Measurements from ENCODE around the gene TMEM131L. TPM values are rescaled to one million over a fixed set of nuclear protein-coding genes. Genes with fewer than 3 reads are reported as not detected.

TMEM131L gene
- total RNA-seq, 1 donor from 2014 or later, result 18.6 TPM

- Histone ChIP-seq H4K20me1 (ENCODE audit: insufficient read depth, low read length) (no peaks in the 10 kb centered on the region), H3K27me3 (ENCODE audit: insufficient read depth, low read length) (no peaks in the 10 kb centered on the region), H3K36me3 (ENCODE audit: insufficient read depth, low read length) (no peaks in the 10 kb centered on the region), H3K4me3 (ENCODE audit: insufficient read depth, low read depth, low read length) (no peak overlapping the region), H3K9me3 (ENCODE audit: insufficient read depth, low read depth, low read length) (no peaks in the 10 kb centered on the region), H3K27ac (ENCODE audit: low read depth, low read length) (no peak overlapping the region), H3K79me2 (ENCODE audit: insufficient read depth, low read length) (no peaks in the 10 kb centered on the region), H3K4me1 (ENCODE audit: insufficient read depth, low read length) (no peaks in the 10 kb centered on the region), H3K4me2 (ENCODE audit: low read length) (no peak overlapping the region), H2AFZ (ENCODE audit: low read depth, low read length) (no peak overlapping the region), H3K9ac (ENCODE audit: low read length) (no peak overlapping the region)
- H3K27ac Mint-ChIP-seq (ENCODE audit: unreplicated experiment), result no peak overlapping the region
- FAIRE-seq (no peak), DNase-seq (ENCODE audit: low read depth) (no peak)
- H3K4me1 Mint-ChIP-seq (ENCODE audit: low read depth, unreplicated experiment), result peaks cover 8% of the 10 kb centered on the region
- TF ChIP-seq EZH2 (IDR thresholded peaks at IDR 0.05; ENCODE audit: insufficient read depth, low read length), result no peak
- TF ChIP-seq, protein P1, sequence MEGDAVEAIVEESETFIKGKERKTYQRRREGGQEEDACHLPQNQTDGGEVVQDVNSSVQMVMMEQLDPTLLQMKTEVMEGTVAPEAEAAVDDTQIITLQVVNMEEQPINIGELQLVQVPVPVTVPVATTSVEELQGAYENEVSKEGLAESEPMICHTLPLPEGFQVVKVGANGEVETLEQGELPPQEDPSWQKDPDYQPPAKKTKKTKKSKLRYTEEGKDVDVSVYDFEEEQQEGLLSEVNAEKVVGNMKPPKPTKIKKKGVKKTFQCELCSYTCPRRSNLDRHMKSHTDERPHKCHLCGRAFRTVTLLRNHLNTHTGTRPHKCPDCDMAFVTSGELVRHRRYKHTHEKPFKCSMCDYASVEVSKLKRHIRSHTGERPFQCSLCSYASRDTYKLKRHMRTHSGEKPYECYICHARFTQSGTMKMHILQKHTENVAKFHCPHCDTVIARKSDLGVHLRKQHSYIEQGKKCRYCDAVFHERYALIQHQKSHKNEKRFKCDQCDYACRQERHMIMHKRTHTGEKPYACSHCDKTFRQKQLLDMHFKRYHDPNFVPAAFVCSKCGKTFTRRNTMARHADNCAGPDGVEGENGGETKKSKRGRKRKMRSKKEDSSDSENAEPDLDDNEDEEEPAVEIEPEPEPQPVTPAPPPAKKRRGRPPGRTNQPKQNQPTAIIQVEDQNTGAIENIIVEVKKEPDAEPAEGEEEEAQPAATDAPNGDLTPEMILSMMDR (IDR thresholded peaks at IDR 0.05; ENCODE audit: insufficient read depth, low read depth, low read length), result no peak
- no peaks in the 10 kb centered on the region for H3K9me3 Mint-ChIP-seq (ENCODE audit: unreplicated experiment)
- H3K4me3 Mint-ChIP-seq (ENCODE audit: unreplicated experiment), result no peak overlapping the region
- no peaks in the 10 kb centered on the region for H3K36me3 Mint-ChIP-seq (ENCODE audit: low read depth, unreplicated experiment)
- H3K27me3 Mint-ChIP-seq (ENCODE audit: low read depth, unreplicated experiment), result no peaks in the 10 kb centered on the region
Observed at GRCh38 chr4:153418558-153418957, 47.6 kb upstream of the TMEM131L start.

DNA sequence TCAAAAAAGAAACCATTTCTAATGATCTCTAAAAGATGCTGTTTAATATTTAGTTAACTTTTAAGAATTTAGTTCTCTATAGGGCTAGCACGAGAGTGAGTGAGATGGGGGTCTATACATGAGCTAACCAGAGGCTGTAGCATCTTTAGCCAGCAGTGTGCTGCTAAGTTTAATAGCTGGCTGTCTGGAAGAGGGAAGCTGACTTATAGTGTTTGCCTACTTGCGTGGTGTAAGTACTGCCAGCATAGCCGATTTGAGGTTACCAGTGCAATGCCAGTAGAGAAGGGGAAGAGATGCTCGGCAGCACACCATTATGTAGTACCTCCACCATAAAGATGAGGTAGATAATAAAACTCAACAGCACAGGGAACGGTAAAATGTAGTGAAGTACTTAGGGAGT, 47.1 kb upstream of the TMEM131L start:
- DNase-seq (ENCODE audit: low read depth) (no peak), FAIRE-seq (no peak)
- no peaks in the 10 kb centered on the region for H3K4me1 ChIP-seq (ENCODE audit: insufficient read depth, low read length)
- no peak overlapping the region for H2AFZ ChIP-seq (ENCODE audit: low read depth, low read length)
- TF ChIP-seq EZH2 (IDR thresholded peaks at IDR 0.05; ENCODE audit: insufficient read depth, low read length), result no peak
- TF ChIP-seq, protein P1 (IDR thresholded peaks at IDR 0.05; ENCODE audit: insufficient read depth, low read depth, low read length), result no peak
- H3K9ac ChIP-seq (ENCODE audit: low read length), result no peak overlapping the region
- no peaks in the 10 kb centered on the region for H3K27me3 ChIP-seq (ENCODE audit: insufficient read depth, low read length)
- H3K36me3 ChIP-seq (ENCODE audit: insufficient read depth, low read length), result no peaks in the 10 kb centered on the region
- H3K79me2 ChIP-seq (ENCODE audit: insufficient read depth, low read length), result no peaks in the 10 kb centered on the region
- H3K27me3 Mint-ChIP-seq (ENCODE audit: low read depth, unreplicated experiment), result no peaks in the 10 kb centered on the region
- H3K4me3 ChIP-seq (ENCODE audit: insufficient read depth, low read depth, low read length), result no peak overlapping the region
- H3K27ac ChIP-seq (ENCODE audit: low read depth, low read length), result no peak overlapping the region
- H3K4me3 Mint-ChIP-seq (ENCODE audit: unreplicated experiment), result no peak overlapping the region
- H3K4me1 Mint-ChIP-seq (ENCODE audit: low read depth, unreplicated experiment), result peaks cover 3% of the 10 kb centered on the region
- no peaks in the 10 kb centered on the region for H3K36me3 Mint-ChIP-seq (ENCODE audit: low read depth, unreplicated experiment)
- no peaks in the 10 kb centered on the region for H3K9me3 ChIP-seq (ENCODE audit: insufficient read depth, low read depth, low read length)
- H3K4me2 ChIP-seq (ENCODE audit: low read length), result no peak overlapping the region
- H4K20me1 ChIP-seq (ENCODE audit: insufficient read depth, low read length), result no peaks in the 10 kb centered on the region
- H3K9me3 Mint-ChIP-seq (ENCODE audit: unreplicated experiment), result no peaks in the 10 kb centered on the region
- no peak overlapping the region for H3K27ac Mint-ChIP-seq (ENCODE audit: unreplicated experiment)

- Histone ChIP-seq H3K4me1 (ENCODE audit: insufficient read depth, low read length) (no peaks in the 10 kb centered on the region), H3K36me3 (ENCODE audit: insufficient read depth, low read length) (no peaks in the 10 kb centered on the region), H3K79me2 (ENCODE audit: insufficient read depth, low read length) (no peaks in the 10 kb centered on the region), H3K27ac (ENCODE audit: low read depth, low read length) (no peak overlapping the region), H3K9me3 (ENCODE audit: insufficient read depth, low read depth, low read length) (no peaks in the 10 kb centered on the region), H3K4me3 (ENCODE audit: insufficient read depth, low read depth, low read length) (no peak overlapping the region), H3K4me2 (ENCODE audit: low read length) (no peak overlapping the region), H4K20me1 (ENCODE audit: insufficient read depth, low read length) (no peaks in the 10 kb centered on the region), H2AFZ (ENCODE audit: low read depth, low read length) (no peak overlapping the region), H3K27me3 (ENCODE audit: insufficient read depth, low read length) (no peaks in the 10 kb centered on the region), H3K9ac (ENCODE audit: low read length) (no peak overlapping the region)
- Mint-ChIP-seq H3K4me3 (ENCODE audit: unreplicated experiment) (no peak overlapping the region), H3K27ac (ENCODE audit: unreplicated experiment) (no peak overlapping the region), H3K27me3 (ENCODE audit: low read depth, unreplicated experiment) (no peaks in the 10 kb centered on the region), H3K36me3 (ENCODE audit: low read depth, unreplicated experiment) (no peaks in the 10 kb centered on the region), H3K9me3 (ENCODE audit: unreplicated experiment) (no peaks in the 10 kb centered on the region), H3K4me1 (ENCODE audit: low read depth, unreplicated experiment) (peaks cover 3% of the 10 kb centered on the region)
- no peak for TF ChIP-seq EZH2 (IDR thresholded peaks at IDR 0.05; ENCODE audit: insufficient read depth, low read length)
- TF ChIP-seq, protein P1 (IDR thresholded peaks at IDR 0.05; ENCODE audit: insufficient read depth, low read depth, low read length), result no peak
- DNase-seq (ENCODE audit: low read depth) (no peak), FAIRE-seq (no peak)
Observed at GRCh38 chr4:153419673-153420278, 46.4 kb upstream of the TMEM131L start.

Data from astrocyte (in vitro differentiated cells and primary cell).